Mesendoderm (in vitro differentiated cells): Measurements from ENCODE around the gene TBX4.

ENCODE experiments used
- DNase-seq: peaks from one replicate; pipeline ENCODE4 v3.0.0; 2013
- H2AK5ac ChIP-seq: 2 replicates; pipeline ENCODE4 v1.6.1; 2013; ENCODE audit warnings: low read length, inconsistent platforms
- H2BK120ac ChIP-seq: 2 replicates; pipeline ENCODE4 v1.6.1; 2013; ENCODE audit warnings: low read depth, mild to moderate bottlenecking, low read length, moderate library complexity, mixed read lengths
- H2BK15ac ChIP-seq: replicated peaks from 2 replicates; pipeline ENCODE4 v1.6.1; 2013; ENCODE audit warnings: low read depth, mild to moderate bottlenecking, moderate library complexity
- H2BK5ac ChIP-seq: 2 replicates; pipeline ENCODE4 v1.6.1; 2013; ENCODE audit warnings: low read length, inconsistent platforms
- H3K18ac ChIP-seq: 2 replicates; pipeline ENCODE4 v1.6.1; 2013; ENCODE audit warnings: mild to moderate bottlenecking, low read length, mixed read lengths
- H3K23ac ChIP-seq: one replicate; pipeline ENCODE4 v1.6.1; 2013; ENCODE audit warnings: low read length
- H3K27ac ChIP-seq: 2 replicates; pipeline ENCODE4 v1.5.1; 2013; ENCODE audit warnings: low read depth, mild to moderate bottlenecking, inconsistent platforms, low read length, moderate library complexity
- H3K27me3 ChIP-seq: 2 replicates; pipeline ENCODE4 v1.6.1; 2013; ENCODE audit warnings: low read length, control low read depth, mild to moderate bottlenecking, inconsistent platforms; ENCODE audit not compliant: insufficient read depth, poor library complexity
- H3K36me3 ChIP-seq: 2 replicates; pipeline ENCODE4 v1.6.1; 2013; ENCODE audit warnings: low read length, inconsistent platforms; ENCODE audit not compliant: control insufficient read depth, insufficient read depth
- H3K4ac ChIP-seq: one replicate; pipeline ENCODE4 v1.6.1; 2013; ENCODE audit warnings: low read depth, mild to moderate bottlenecking, low read length, moderate library complexity
- H3K4me1 ChIP-seq: 2 replicates; pipeline ENCODE4 v1.6.1; 2013; ENCODE audit warnings: low read depth, low read length, inconsistent platforms; ENCODE audit not compliant: control insufficient read depth
- H3K4me2 ChIP-seq: 2 replicates; pipeline ENCODE4 v1.6.1; 2013; ENCODE audit warnings: low read length
- H3K4me3 ChIP-seq: 2 replicates; pipeline ENCODE4 v1.5.1; 2013; ENCODE audit warnings: mild to moderate bottlenecking, low read length
- H3K56ac ChIP-seq: one replicate; pipeline ENCODE4 v1.6.1; 2013; ENCODE audit warnings: low read length
- H3K79me1 ChIP-seq: 2 replicates; pipeline ENCODE4 v1.6.1; 2013; ENCODE audit warnings: low read length, inconsistent platforms
- H3K79me2 ChIP-seq: 2 replicates; pipeline ENCODE4 v1.6.1; 2013; ENCODE audit warnings: mild to moderate bottlenecking, low read length; ENCODE audit not compliant: control insufficient read depth, insufficient read depth
- H3K9ac ChIP-seq: 2 replicates; pipeline ENCODE4 v1.6.1; 2013; ENCODE audit warnings: low read length, inconsistent platforms
- H4K5ac ChIP-seq: one replicate; pipeline ENCODE4 v1.6.1; 2013; ENCODE audit warnings: low read length
- H4K8ac ChIP-seq: one replicate; pipeline ENCODE4 v1.6.1; 2013; ENCODE audit warnings: low read depth, mild to moderate bottlenecking, control low read depth, low read length, moderate library complexity
- WGBS: extraction: QIAGEN DNeasy Blood & Tissue Kit; methylation state at CpG from one replicate; pipeline ENCODE4 v1.1.7; 2013; ENCODE audit warnings: low lambda C conversion rate, missing lambda C conversion rate; ENCODE audit not compliant: insufficient coverage; ENCODE audit errors: extremely low coverage; 5-methylcytosine and 5-hydroxymethylcytosine counted together

Gene TBX4

GRCh38 chr17:61410141-61411010 is 41.8 kb upstream of the TBX4 start:
- no peak overlapping the region for H3K18ac ChIP-seq
- H3K4me1 ChIP-seq: peaks cover 3% of the 10 kb centered on the region
- no peak overlapping the region for H3K27ac ChIP-seq
- DNase-seq: peak; percentile 82
- no peak overlapping the region for H3K4me3 ChIP-seq
- H2AK5ac ChIP-seq: no peak overlapping the region
- H4K8ac ChIP-seq: no peak overlapping the region
- no peak overlapping the region for H2BK120ac ChIP-seq
- peak overlapping the region; percentile 93 for H3K56ac ChIP-seq
- no peaks in the 10 kb centered on the region for H3K79me2 ChIP-seq
- no peak overlapping the region for H4K5ac ChIP-seq
- no peak overlapping the region for H3K4ac ChIP-seq
- no peak overlapping the region for H3K9ac ChIP-seq
- peaks cover 48% of the 10 kb centered on the region for H3K27me3 ChIP-seq
- no CpG with 5 or more reads among the region's 48 CpGs for WGBS
- no peak overlapping the region for H2BK15ac ChIP-seq
- H2BK5ac ChIP-seq: no peak overlapping the region
- H3K4me2 ChIP-seq: peak overlapping the region; percentile 40
- no peaks in the 10 kb centered on the region for H3K79me1 ChIP-seq
- H3K36me3 ChIP-seq: no peaks in the 10 kb centered on the region
- H3K23ac ChIP-seq: no peak overlapping the region

- H3K27me3 ChIP-seq: peaks cover 43% of the 10 kb centered on the region
- H3K23ac ChIP-seq: no peak overlapping the region
- H2AK5ac ChIP-seq: no peak overlapping the region
- H3K79me2 ChIP-seq: no peaks in the 10 kb centered on the region
- no peaks in the 10 kb centered on the region for H3K79me1 ChIP-seq
- no peak overlapping the region for H4K5ac ChIP-seq
- no peak overlapping the region for H2BK120ac ChIP-seq
- H3K4me1 ChIP-seq: peaks cover 3% of the 10 kb centered on the region
- no peak overlapping the region for H3K4me3 ChIP-seq
- WGBS: no CpG with 5 or more reads among the region's 29 CpGs
- peak overlapping the region; percentile 76 for H3K9ac ChIP-seq
- H3K18ac ChIP-seq: peak overlapping the region; percentile 33
- no peak overlapping the region for H2BK5ac ChIP-seq
- H2BK15ac ChIP-seq: no peak overlapping the region
- no peak overlapping the region for H4K8ac ChIP-seq
- no peak overlapping the region for H3K27ac ChIP-seq
- peak overlapping the region; percentile 97 for H3K4me2 ChIP-seq
- peak overlapping the region; percentile 93 for H3K56ac ChIP-seq
- H3K4ac ChIP-seq: no peak overlapping the region
- no peaks in the 10 kb centered on the region for H3K36me3 ChIP-seq
- DNase-seq: no peak
These were observed 41.3 kb upstream of the TBX4 start for GRCh38 chr17:61411011-61411260.

GRCh38 chr17:61411261-61412142 is 40.7 kb upstream of the TBX4 start:
- no peaks in the 10 kb centered on the region for H3K79me1 ChIP-seq
- H2BK120ac ChIP-seq: no peak overlapping the region
- H4K8ac ChIP-seq: peak overlapping the region; percentile 87
- no peaks in the 10 kb centered on the region for H3K36me3 ChIP-seq
- H2BK5ac ChIP-seq: no peak overlapping the region
- H3K18ac ChIP-seq: peak overlapping the region; percentile 33
- peak overlapping the region; percentile 97 for H3K4me2 ChIP-seq
- H3K4ac ChIP-seq: no peak overlapping the region
- DNase-seq: peak; percentile 80
- peaks cover 37% of the 10 kb centered on the region for H3K27me3 ChIP-seq
- H3K56ac ChIP-seq: peak overlapping the region; percentile 93
- H2BK15ac ChIP-seq: no peak overlapping the region
- H3K9ac ChIP-seq: peak overlapping the region; percentile 76
- no peak overlapping the region for H2AK5ac ChIP-seq
- H3K27ac ChIP-seq: peak overlapping the region; percentile 26
- no peak overlapping the region for H4K5ac ChIP-seq
- no CpG with 5 or more reads among the region's 75 CpGs for WGBS
- H3K4me3 ChIP-seq: peak overlapping the region; percentile 47
- no peaks in the 10 kb centered on the region for H3K79me2 ChIP-seq
- H3K4me1 ChIP-seq: peaks cover 8% of the 10 kb centered on the region
- H3K23ac ChIP-seq: no peak overlapping the region

- H3K9ac ChIP-seq: peak overlapping the region; percentile 79
- peaks cover 30% of the 10 kb centered on the region for H3K27me3 ChIP-seq
- peak; percentile 81 for DNase-seq
- peaks cover 8% of the 10 kb centered on the region for H3K4me1 ChIP-seq
- H3K27ac ChIP-seq: peak overlapping the region; percentile 26
- H2BK15ac ChIP-seq: no peak overlapping the region
- H3K18ac ChIP-seq: peak overlapping the region; percentile 69
- no peak overlapping the region for H4K8ac ChIP-seq
- H3K23ac ChIP-seq: no peak overlapping the region
- H4K5ac ChIP-seq: no peak overlapping the region
- no peaks in the 10 kb centered on the region for H3K79me1 ChIP-seq
- peak overlapping the region; percentile 47 for H3K4me3 ChIP-seq
- H3K56ac ChIP-seq: peak overlapping the region; percentile 93
- no peak overlapping the region for H2BK120ac ChIP-seq
- H2AK5ac ChIP-seq: no peak overlapping the region
- no peak overlapping the region for H2BK5ac ChIP-seq
- H3K36me3 ChIP-seq: no peaks in the 10 kb centered on the region
- no peaks in the 10 kb centered on the region for H3K79me2 ChIP-seq
- peak overlapping the region; percentile 97 for H3K4me2 ChIP-seq
- no CpG with 5 or more reads among the region's 69 CpGs for WGBS
- peak overlapping the region; percentile 21 for H3K4ac ChIP-seq
These were observed 39.9 kb upstream of the TBX4 start for GRCh38 chr17:61412143-61412859.

- no peaks in the 10 kb centered on the region for H3K79me1 ChIP-seq
- H2BK5ac ChIP-seq: no peak overlapping the region
- peak overlapping the region; percentile 79 for H3K9ac ChIP-seq
- no peak overlapping the region for H3K23ac ChIP-seq
- no peaks in the 10 kb centered on the region for H3K36me3 ChIP-seq
- no peak overlapping the region for H4K8ac ChIP-seq
- H2BK120ac ChIP-seq: no peak overlapping the region
- peaks cover 22% of the 10 kb centered on the region for H3K27me3 ChIP-seq
- peak overlapping the region; percentile 69 for H3K18ac ChIP-seq
- H3K79me2 ChIP-seq: no peaks in the 10 kb centered on the region
- no peak overlapping the region for H3K27ac ChIP-seq
- H2AK5ac ChIP-seq: no peak overlapping the region
- H3K4me1 ChIP-seq: peaks cover 8% of the 10 kb centered on the region
- H3K4me2 ChIP-seq: peak overlapping the region; percentile 83
- no peak overlapping the region for H2BK15ac ChIP-seq
- H3K4me3 ChIP-seq: peak overlapping the region; percentile 44
- peak overlapping the region; percentile 92 for H3K56ac ChIP-seq
- WGBS: no CpG with 5 or more reads among the region's 38 CpGs
- no peak overlapping the region for H4K5ac ChIP-seq
- DNase-seq: peak; percentile 57
- H3K4ac ChIP-seq: peak overlapping the region; percentile 21
These were observed 39.2 kb upstream of the TBX4 start for GRCh38 chr17:61412860-61413660.
